ENCODE measurements around the gene EEA1. TPM values are rescaled to one million over a fixed set of nuclear protein-coding genes. Genes with fewer than 3 reads are reported as not detected.

The EEA1 gene
- total RNA-seq, 6 experiments from 2014 or later, result 40.7 to 45.2 (median 44.1) TPM

DNA sequence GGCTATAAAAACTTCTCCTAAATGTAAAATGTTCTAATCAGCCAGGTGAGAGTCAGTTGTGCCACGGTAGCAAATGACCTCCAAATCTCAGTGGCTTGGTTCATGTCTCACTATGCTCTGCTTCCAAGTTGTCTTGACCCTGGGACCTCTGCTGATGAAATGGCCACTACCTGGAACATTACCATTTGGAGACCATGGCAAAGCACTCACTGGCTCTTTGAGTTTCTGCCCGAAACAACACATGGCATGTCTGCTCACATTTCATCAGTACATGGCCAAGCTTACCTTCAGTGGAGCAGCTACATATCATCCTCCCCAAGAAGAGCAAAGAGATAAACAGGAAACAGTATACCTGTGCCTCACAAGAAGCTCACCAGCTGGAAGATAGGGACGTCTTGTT lies 186.1 kb downstream of the EEA1 start:
- Mint-ChIP-seq H3K4me1 (ENCODE audit: low read depth) (peaks cover 28% of the 10 kb centered on the region), H3K9me3 (no peaks in the 10 kb centered on the region), H3K4me3 (no peak overlapping the region), H3K27ac (no peak overlapping the region), H3K36me3 (ENCODE audit: low read depth) (no peaks in the 10 kb centered on the region), H3K27me3 (ENCODE audit: insufficient read depth) (peaks cover 3% of the 10 kb centered on the region; the same call in 1 of the 2 replicates)
- no peak for DNase-seq
- TF ChIP-seq CTCF (IDR thresholded peaks at IDR 0.05), result no peak

DNA sequence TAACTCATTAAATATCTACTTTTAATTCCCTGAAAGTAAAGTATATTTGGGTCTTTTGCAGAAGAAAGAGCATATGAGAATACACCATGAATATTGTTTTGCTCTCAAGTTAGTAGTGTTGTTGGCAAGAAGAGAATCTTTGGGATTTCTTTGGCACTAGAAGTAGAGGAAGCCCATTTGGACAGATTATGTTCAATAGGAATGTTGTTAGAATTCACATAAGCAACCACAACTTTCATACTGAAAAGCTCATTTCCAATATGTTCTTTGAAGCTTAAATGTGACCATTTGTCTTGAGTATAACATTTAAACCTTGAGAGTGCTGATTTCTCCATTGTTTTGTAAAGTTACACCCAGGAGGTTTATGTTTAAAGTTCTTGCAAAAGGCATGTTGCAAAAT lies 188.7 kb downstream of the EEA1 start:
- TF ChIP-seq CTCF (IDR thresholded peaks at IDR 0.05), result no peak
- no peak for DNase-seq
- peaks cover 3% of the 10 kb centered on the region; the same call in 1 of the 2 replicates for H3K27me3 Mint-ChIP-seq (ENCODE audit: insufficient read depth)
- H3K4me3 Mint-ChIP-seq, result no peak overlapping the region
- no peaks in the 10 kb centered on the region for H3K9me3 Mint-ChIP-seq
- no peaks in the 10 kb centered on the region for H3K36me3 Mint-ChIP-seq (ENCODE audit: low read depth)
- peaks cover 8% of the 10 kb centered on the region for H3K4me1 Mint-ChIP-seq (ENCODE audit: low read depth)
- no peak overlapping the region for H3K27ac Mint-ChIP-seq

DNA sequence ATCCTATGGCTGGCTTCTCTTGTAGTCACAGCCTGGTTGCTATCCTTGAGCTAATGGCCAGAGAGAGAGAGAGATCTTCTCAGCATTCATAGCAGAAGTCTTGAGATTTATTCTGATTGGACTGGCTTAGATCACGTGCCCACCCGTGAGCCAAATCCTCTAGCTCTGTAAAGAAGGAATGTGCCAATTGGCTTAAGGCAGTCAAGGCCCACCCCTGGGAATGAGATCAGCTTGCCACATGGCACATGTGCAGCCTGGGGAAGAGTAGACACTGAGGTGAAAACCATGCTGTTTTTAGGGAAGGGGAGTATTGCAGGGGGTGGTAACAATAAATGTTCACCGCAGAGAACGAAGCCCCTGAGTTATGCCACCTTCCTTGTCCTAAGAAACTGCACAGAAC lies 190.0 kb downstream of the EEA1 start:
- H3K27me3 Mint-ChIP-seq (ENCODE audit: insufficient read depth), result peaks cover 9% of the 10 kb centered on the region
- no peak for TF ChIP-seq CTCF (IDR thresholded peaks at IDR 0.05)
- DNase-seq, result no peak
- H3K9me3 Mint-ChIP-seq, result no peaks in the 10 kb centered on the region
- H3K27ac Mint-ChIP-seq, result no peak overlapping the region
- H3K4me3 Mint-ChIP-seq, result no peak overlapping the region
- H3K4me1 Mint-ChIP-seq (ENCODE audit: low read depth), result peaks cover 14% of the 10 kb centered on the region
- peaks cover 4% of the 10 kb centered on the region for H3K36me3 Mint-ChIP-seq (ENCODE audit: low read depth)

DNA sequence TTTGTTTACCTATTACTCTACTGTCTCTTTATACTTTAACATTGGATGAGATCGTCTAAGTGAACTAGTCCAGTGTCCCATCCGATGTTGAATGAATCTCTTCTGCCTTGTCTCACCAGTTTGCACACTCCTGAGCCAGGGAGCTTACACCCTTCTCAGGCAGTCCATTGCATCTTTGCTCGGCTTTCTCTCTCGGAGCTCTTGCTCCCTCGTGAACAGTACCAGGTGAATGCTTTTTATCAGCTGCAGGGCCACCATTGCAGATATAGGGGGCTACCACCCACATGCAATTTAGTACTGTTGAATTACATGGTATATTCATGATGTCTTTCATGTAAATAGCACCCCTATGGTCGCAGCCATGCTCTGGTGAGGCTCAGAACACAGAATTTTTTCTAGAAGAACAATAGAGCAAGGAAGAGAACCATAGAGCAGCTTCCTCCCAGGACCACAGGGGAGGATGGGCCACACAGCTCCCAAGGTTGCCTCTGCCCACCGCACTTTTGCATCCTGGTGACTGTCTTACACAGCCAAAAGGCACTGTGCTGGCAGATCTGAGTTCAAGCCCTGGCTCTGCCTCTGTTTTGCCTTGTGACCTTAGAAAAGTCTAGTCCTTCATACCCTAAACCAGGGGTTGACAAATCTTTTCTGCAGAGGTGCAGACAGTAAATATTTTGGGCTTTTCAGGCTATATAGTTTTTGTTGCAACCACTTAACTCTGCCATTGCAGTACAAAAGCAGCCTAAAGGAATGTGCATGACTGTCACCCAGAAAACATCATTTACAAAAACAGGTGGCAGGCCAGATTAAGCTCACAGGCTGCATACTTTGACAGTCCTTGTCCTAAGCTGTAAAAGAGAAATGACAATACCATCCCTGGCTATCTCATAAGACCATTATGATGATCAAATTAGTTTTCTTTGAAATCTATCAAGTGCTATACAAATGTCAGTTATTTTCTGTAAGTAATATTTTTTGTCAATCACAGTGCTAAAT lies 190.9 kb downstream of the EEA1 start:
- peaks cover 4% of the 10 kb centered on the region for H3K36me3 Mint-ChIP-seq (ENCODE audit: low read depth)
- H3K9me3 Mint-ChIP-seq, result no peaks in the 10 kb centered on the region
- H3K4me3 Mint-ChIP-seq, result no peak overlapping the region
- no peak for TF ChIP-seq CTCF (IDR thresholded peaks at IDR 0.05)
- no peak overlapping the region for H3K27ac Mint-ChIP-seq
- H3K4me1 Mint-ChIP-seq (ENCODE audit: low read depth), result peaks cover 14% of the 10 kb centered on the region
- peaks cover 15% of the 10 kb centered on the region for H3K27me3 Mint-ChIP-seq (ENCODE audit: insufficient read depth)
- no peak for DNase-seq

- TF ChIP-seq CTCF (IDR thresholded peaks at IDR 0.05), result no peak
- H3K27ac Mint-ChIP-seq, result no peak overlapping the region
- peaks cover 15% of the 10 kb centered on the region for H3K27me3 Mint-ChIP-seq (ENCODE audit: insufficient read depth)
- no peaks in the 10 kb centered on the region for H3K9me3 Mint-ChIP-seq
- peaks cover 14% of the 10 kb centered on the region for H3K4me1 Mint-ChIP-seq (ENCODE audit: low read depth)
- H3K4me3 Mint-ChIP-seq, result no peak overlapping the region
- DNase-seq, result no peak
- H3K36me3 Mint-ChIP-seq (ENCODE audit: low read depth), result peaks cover 4% of the 10 kb centered on the region
These were observed 192.5 kb downstream of the EEA1 start for GRCh38 chr12:92736605-92737004.
